H1 (cell line): ENCODE results near the gene NFASC. TPM values are rescaled to one million over a fixed set of nuclear protein-coding genes. Genes with fewer than 3 reads are reported as not detected.

Experiments
- CTCF ChIA-PET: fragments of 300-600 bp; sonication (Branson Sonifier 250); formaldehyde crosslinking; loops from one replicate; lab custom pipeline; 2021; ENCODE audit not compliant: partially characterized antibody; lab: Charles Lee
- POLR2A ChIA-PET: fragments of 300-600 bp; sonication (Branson Sonifier 250); formaldehyde crosslinking; loops from one replicate; lab custom pipeline; 2021; ENCODE audit warnings: inconsistent platforms; ENCODE audit not compliant: partially characterized antibody; lab: Charles Lee
- DNase-seq, 2 experiments: peaks; one replicate each; pipeline versions ENCODE4 v3.0.0 to v3.0.0-alpha.2; 2010 to 2022; ENCODE audit warnings: low spot score in 2 of 2, low read depth in 1 of 2, mixed read lengths in 1 of 2
- FAIRE-seq: peaks from 2 replicates; lab custom pipeline; 2011; peaks lifted over from hg19 to GRCh38; lab: Jason Lieb, UNC
- H2AFZ ChIP-seq: 2 replicates; pipeline ENCODE4 v1.8.1; 2012; ENCODE audit warnings: low read length, inconsistent platforms
- H2AK5ac ChIP-seq: 2 replicates; pipeline ENCODE4 v1.6.1; 2013; ENCODE audit warnings: low read depth, low read length
- H2BK120ac ChIP-seq: replicated peaks from 2 replicates; pipeline ENCODE3; 2013; ENCODE audit warnings: low read depth, low read length, inconsistent platforms
- H2BK12ac ChIP-seq: 2 replicates; pipeline ENCODE4 v1.6.1; 2013; ENCODE audit warnings: low read depth, low read length
- H2BK15ac ChIP-seq: 2 replicates; pipeline ENCODE4 v1.6.1; 2013; ENCODE audit warnings: low read length
- H2BK20ac ChIP-seq: 2 replicates; pipeline ENCODE4 v1.6.1; 2013; ENCODE audit warnings: low read length
- H2BK5ac ChIP-seq: 2 replicates; pipeline ENCODE4 v1.6.1; 2013; ENCODE audit warnings: low read depth, low read length
- H3K14ac ChIP-seq: 2 replicates; pipeline ENCODE4 v1.6.1; 2013; ENCODE audit warnings: inconsistent platforms; ENCODE audit not compliant: insufficient read length
- H3K18ac ChIP-seq: 2 replicates; pipeline ENCODE4 v1.6.1; 2013; ENCODE audit warnings: low read length; ENCODE audit errors: extremely low read depth
- H3K23ac ChIP-seq: 2 replicates; pipeline ENCODE4 v1.6.1; 2013; ENCODE audit warnings: inconsistent platforms; ENCODE audit not compliant: insufficient read length
- H3K23me2 ChIP-seq: 2 replicates; pipeline ENCODE4 v1.6.1; 2013; ENCODE audit warnings: low read depth, low read length
- H3K27ac ChIP-seq: 2 replicates; pipeline ENCODE4 v1.6.1; 2011; ENCODE audit warnings: low read depth, low read length, inconsistent platforms
- H3K27me3 ChIP-seq, 4 experiments: replicated peaks in 1 of 4; 1 replicate in 1 of 4; 2 replicates in 3 of 4; pipeline versions ENCODE4 v1.6.1 to v1.8.1; 2011 to 2013; ENCODE audit warnings: low read length in 3 of 4, mild to moderate bottlenecking in 3 of 4, inconsistent platforms in 2 of 4, mixed read lengths in 2 of 4, moderate library complexity in 1 of 4; ENCODE audit not compliant: control insufficient read depth in 3 of 4, insufficient read depth in 3 of 4; ENCODE audit errors: extremely low read depth in 1 of 4
- H3K36me3 ChIP-seq, 4 experiments: 2 replicates each; pipeline versions ENCODE4 v1.6.1 to v1.8.1; 2011 to 2013; ENCODE audit warnings: mild to moderate bottlenecking in 4 of 4, low read length in 3 of 4, moderate library complexity in 2 of 4, control low read depth in 1 of 4, inconsistent platforms in 1 of 4; ENCODE audit not compliant: insufficient read depth in 4 of 4, control insufficient read depth in 2 of 4
- H3K4ac ChIP-seq: replicated peaks from 2 replicates; pipeline ENCODE3; 2013; ENCODE audit warnings: low read length, low read depth, mixed read lengths, inconsistent platforms; ENCODE audit not compliant: insufficient read length
- H3K4me1 ChIP-seq, 4 experiments: replicated peaks in 1 of 4; 1 replicate in 1 of 4; 2 replicates in 3 of 4; pipeline versions ENCODE4 v1.6.1 to v1.8.1; 2011 to 2013; ENCODE audit warnings: low read length in 3 of 4, inconsistent platforms in 2 of 4, mixed read lengths in 1 of 4; ENCODE audit not compliant: insufficient read depth in 4 of 4, control insufficient read depth in 3 of 4
- H3K4me2 ChIP-seq, 2 experiments: 2 replicates each; pipeline versions ENCODE4 v1.6.1 to v1.8.1; 2011 to 2013; ENCODE audit warnings: low read depth in 2 of 2, low read length in 2 of 2, control low read depth in 1 of 2, inconsistent platforms in 1 of 2, mild to moderate bottlenecking in 1 of 2; ENCODE audit not compliant: insufficient read depth in 1 of 2
- H3K4me3 ChIP-seq, 4 experiments: fragments of 200-600, 300-600 bp in 1 of 4; sonication (generic), shearing (Covaris generic), sonication (Bioruptor Twin) in 1 of 4; 2 replicates each; pipeline versions ENCODE4 v1.5.1 to v1.8.1; 2011 to 2016; ENCODE audit warnings: low read length in 4 of 4, low read depth in 3 of 4, control low read depth in 2 of 4, inconsistent platforms in 2 of 4, mild to moderate bottlenecking in 2 of 4, mixed read lengths in 1 of 4, moderate library complexity in 1 of 4; ENCODE audit not compliant: insufficient read depth in 2 of 4; ENCODE audit errors: extremely low read depth in 1 of 4
- H3K56ac ChIP-seq: replicated peaks from 2 replicates; pipeline ENCODE3; 2013; ENCODE audit warnings: low read depth, mild to moderate bottlenecking, mixed read lengths, low read length, inconsistent platforms; ENCODE audit not compliant: insufficient read length
- H3K79me1 ChIP-seq: 2 replicates; pipeline ENCODE4 v1.6.1; 2013; ENCODE audit warnings: low read depth, low read length, control low read depth
- H3K79me2 ChIP-seq, 2 experiments: 2 replicates each; pipeline versions ENCODE4 v1.6.1 to v1.8.1; 2012 to 2013; ENCODE audit warnings: low read length in 2 of 2, mild to moderate bottlenecking in 2 of 2, inconsistent platforms in 1 of 2; ENCODE audit not compliant: insufficient read depth in 2 of 2, control insufficient read depth in 1 of 2
- H3K9ac ChIP-seq, 4 experiments: replicated peaks in 1 of 4; 1 replicate in 1 of 4; 2 replicates in 3 of 4; pipeline versions ENCODE4 v1.6.1 to v1.8.1; 2011 to 2013; ENCODE audit warnings: low read depth in 3 of 4, low read length in 3 of 4, control low read depth in 2 of 4, mild to moderate bottlenecking in 2 of 4, moderate library complexity in 2 of 4, inconsistent platforms in 1 of 4; ENCODE audit errors: extremely low read depth in 1 of 4
- H3K9me3 ChIP-seq, 2 experiments: 2 replicates each; pipeline versions ENCODE4 v1.6.1 to v1.8.1; 2012 to 2013; ENCODE audit warnings: mild to moderate bottlenecking in 2 of 2, moderate library complexity in 2 of 2, control low read depth in 1 of 2, inconsistent platforms in 1 of 2, low read depth in 1 of 2, low read length in 1 of 2, mixed read lengths in 1 of 2; ENCODE audit not compliant: insufficient read depth in 2 of 2
- H4K20me1 ChIP-seq, 2 experiments: replicated peaks in 1 of 2; 2 replicates each; pipeline versions ENCODE3 to v1.8.1; 2011 to 2013; ENCODE audit warnings: inconsistent platforms in 2 of 2, low read length in 2 of 2, mild to moderate bottlenecking in 1 of 2; ENCODE audit not compliant: insufficient read depth in 2 of 2, control insufficient read depth in 1 of 2
- H4K5ac ChIP-seq: 2 replicates; pipeline ENCODE4 v1.6.1; 2013; ENCODE audit warnings: low read length, low read depth, mixed read lengths, inconsistent platforms; ENCODE audit not compliant: insufficient read length
- H4K8ac ChIP-seq: 2 replicates; pipeline ENCODE4 v1.8.0; 2013; ENCODE audit warnings: mild to moderate bottlenecking, moderate library complexity, low read length, inconsistent platforms; ENCODE audit not compliant: insufficient read depth; ENCODE audit errors: extremely low read depth
- H4K91ac ChIP-seq: replicated peaks from 2 replicates; pipeline ENCODE3; 2013; ENCODE audit warnings: low read length, mixed read lengths, inconsistent platforms; ENCODE audit not compliant: insufficient read length
- ASH2L ChIP-seq: fragments of 200-600, 300-600 bp; sonication (generic); IDR thresholded peaks from one replicate; pipeline ENCODE4 v1.7.1; 2017; ENCODE audit warnings: low read length
- CHD2 ChIP-seq: IDR thresholded peaks from 2 replicates; pipeline ENCODE4 v1.6.1; 2012; ENCODE audit warnings: low read length, improper control_type of control experiment
- E2F6 ChIP-seq: IDR thresholded peaks from 2 replicates; pipeline ENCODE4 v1.6.1; 2012; ENCODE audit warnings: inconsistent platforms
- EZH2 ChIP-seq: fragments of 200-600 bp; sonication (generic); IDR thresholded peaks from 2 replicates; pipeline ENCODE4 v1.7.1; 2012; ENCODE audit warnings: low read depth, mild to moderate bottlenecking, moderate library complexity, low read length, inconsistent platforms; ENCODE audit not compliant: severe bottlenecking
- HDAC2 ChIP-seq, 2 experiments: fragments of 300-600 bp in 1 of 2; sonication (generic) in 1 of 2; IDR thresholded peaks; 2 replicates each; pipeline ENCODE4 v1.6.1; 2011 to 2012; ENCODE audit warnings: low read depth in 2 of 2, low read length in 2 of 2, mild to moderate bottlenecking in 2 of 2, moderate library complexity in 2 of 2, borderline replicate concordance in 1 of 2, inconsistent platforms in 1 of 2
- JUN ChIP-seq: IDR thresholded peaks from 2 replicates; pipeline ENCODE4 v1.6.1; 2011; ENCODE audit warnings: low read depth, mild to moderate bottlenecking, improper control_type of control experiment, low read length
- KDM5A ChIP-seq: fragments of 200-600 bp; IDR thresholded peaks from 2 replicates; pipeline ENCODE4 v1.7.1; 2012; ENCODE audit warnings: mild to moderate bottlenecking, low read length, inconsistent platforms, mixed read lengths
- MAX ChIP-seq: IDR thresholded peaks from 2 replicates; pipeline ENCODE4 v1.6.1; 2012; ENCODE audit warnings: inconsistent platforms
- POU5F1 ChIP-seq: IDR thresholded peaks from 2 replicates; pipeline ENCODE4 v1.6.1; 2011; ENCODE audit warnings: low read depth, mild to moderate bottlenecking, low read length, moderate library complexity
- RFX5 ChIP-seq: IDR thresholded peaks from 2 replicates; pipeline ENCODE4 v1.6.1; 2011; ENCODE audit warnings: low read depth, low read length, improper control_type of control experiment, borderline replicate concordance
- RNF2 ChIP-seq: fragments of 200-900, 300-1000 bp; sonication (generic); IDR thresholded peaks from 2 replicates; pipeline ENCODE4 v1.7.1; 2016; ENCODE audit warnings: borderline replicate concordance, low read depth, mild to moderate bottlenecking, antibody characterized with exemption, low read length; ENCODE audit not compliant: poor library complexity, severe bottlenecking; ENCODE audit errors: missing control alignments
- TAF7 ChIP-seq: optimal IDR thresholded peaks from 2 replicates; pipeline ENCODE3; 2011; ENCODE audit warnings: low read depth, mild to moderate bottlenecking, inconsistent platforms, low read length, moderate library complexity, borderline replicate concordance
- WGBS, 2 experiments: shearing (Covaris generic) in 1 of 2; methylation state at CpG; one replicate each; pipeline versions ENCODE4 v1.1.6 to v1.1.7; 2013 to 2015; ENCODE audit warnings: low lambda C conversion rate in 2 of 2, mixed read lengths in 2 of 2, inconsistent platforms in 1 of 2, low coverage in 1 of 2, missing lambda C conversion rate in 1 of 2; ENCODE audit not compliant: insufficient replicate concordance in 2 of 2, insufficient coverage in 1 of 2, insufficient read length in 1 of 2; ENCODE audit errors: extremely low coverage in 1 of 2, missing lambda C conversion rate in 1 of 2; 5-methylcytosine and 5-hydroxymethylcytosine counted together
- polyA plus RNA-seq, 7 experiments: library from polyadenylated mRNA; depleted of rRNA in 3 of 7; stranded (reverse) in 5 of 7; unstranded in 2 of 7; fragments of >200 nt in 5 of 7; fragments of 200-250 nt in 2 of 7; gene quantifications; 1 replicate in 5 of 7; 2 replicates in 1 of 7; 4 replicates in 1 of 7; pipeline versions ENCODE4 v1.2.1 to v1.2.3, GENCODE V29; 2011 to 2013; ENCODE audit warnings: missing spikeins in 2 of 7, mixed read lengths in 2 of 7
- total RNA-seq: library from RNA; stranded (reverse); fragmentation: NEBNext Ultra II Directional; extraction: Animal tissue kit (Norgen Biotek cat#: 25700); gene quantifications from 2 replicates; pipeline ENCODE4 v1.2.1, GENCODE V29; 2021

NFASC gene
- total and polyA plus RNA-seq, 2 of the 8 experiments (the other 6 are each of a cell fraction or from before 2014, with no cell fraction given): 5.0 to 15.2 TPM

GRCh38 chr1:204853436-204853835, 17.2 kb upstream of the NFASC start:
- H4K91ac ChIP-seq: no peak overlapping the region
- H2AK5ac ChIP-seq: no peak overlapping the region
- H3K23ac ChIP-seq: no peak overlapping the region
- peaks cover 2% of the 10 kb centered on the region; the same call in 1 of the 2 replicates for H3K79me1 ChIP-seq
- peaks cover 0 to 3% (median under 1%) of the 10 kb centered on the region in 4 experiments; a peak in 3 of 7 replicates for H3K4me1 ChIP-seq
- H3K4ac ChIP-seq: no peak overlapping the region
- no peak overlapping the region for H2BK5ac ChIP-seq
- no peaks in the 10 kb centered on the region for H3K36me3 ChIP-seq
- H3K4me2 ChIP-seq: no peak overlapping the region
- H3K56ac ChIP-seq: no peak overlapping the region
- no peak overlapping the region for H3K9ac ChIP-seq
- no peak overlapping the region for H2BK120ac ChIP-seq
- H4K5ac ChIP-seq: no peak overlapping the region
- FAIRE-seq (no peak), DNase-seq (no peak)
- no peak overlapping the region for H3K14ac ChIP-seq
- ChIA-PET POLR2A (interaction anchor here (1.4 kb wide), 1 partner anchor 29 kb away, joined by 4 read pairs; no protein-coding TSS in a partner anchor), CTCF (interaction anchor here (0.9 to 6.4 kb wide), 14 partner anchors 8 to 208 kb away, joined by 3 to 27 read pairs (median 4); no protein-coding TSS in a partner anchor)
- no peaks in the 10 kb centered on the region for H3K27me3 ChIP-seq
- H4K8ac ChIP-seq: no peak overlapping the region
- WGBS, 2 experiments: 91% methylated on average over 1 of the region's 1 CpG; no CpG with 5 or more reads in 1 of the 2 experiments
- H3K23me2 ChIP-seq: no peaks in the 10 kb centered on the region
- no peaks in the 10 kb centered on the region for H3K79me2 ChIP-seq
- H3K27ac ChIP-seq: no peak overlapping the region
- H3K4me3 ChIP-seq: no peak overlapping the region
- no peak overlapping the region for H2BK12ac ChIP-seq
- H2BK15ac ChIP-seq: no peak overlapping the region
- no peak overlapping the region for H2AFZ ChIP-seq
- H3K9me3 ChIP-seq: no peaks in the 10 kb centered on the region
- no peak overlapping the region for H3K18ac ChIP-seq
- H2BK20ac ChIP-seq: no peak overlapping the region
- H4K20me1 ChIP-seq: no peaks in the 10 kb centered on the region
- TF ChIP-seq MAX (no peak), POU5F1 (no peak), JUN (no peak), RNF2 (no peak), ASH2L (no peak), CHD2 (no peak), HDAC2 (IDR thresholded peaks at IDR 0.05; ENCODE audit: borderline replicate concordance in 1 of 2, low read depth in 2 of 2, low read length in 2 of 2) (no peak), EZH2 (no peak), KDM5A (no peak), TAF7 (no peak), E2F6 (no peak), RFX5 (no peak)
